ENCODE data around the gene LRRC8C. TPM values are rescaled to one million over a fixed set of nuclear protein-coding genes. Genes with fewer than 3 reads are reported as not detected.

Gene LRRC8C
- total RNA-seq, 3 donors from 2014 or later: 59.0 to 78.1 (median 74.3) TPM

- peaks cover 55% of the 10 kb centered on the region for H3K36me3 Mint-ChIP-seq (ENCODE audit: insufficient read depth)
- peaks cover 4% of the 10 kb centered on the region for H3K9me3 Mint-ChIP-seq
- H3K4me3 Mint-ChIP-seq: peak overlapping the region; percentile 41
Measured at GRCh38 chr1:89666640-89667039, 33.7 kb downstream of the LRRC8C start.

DNA sequence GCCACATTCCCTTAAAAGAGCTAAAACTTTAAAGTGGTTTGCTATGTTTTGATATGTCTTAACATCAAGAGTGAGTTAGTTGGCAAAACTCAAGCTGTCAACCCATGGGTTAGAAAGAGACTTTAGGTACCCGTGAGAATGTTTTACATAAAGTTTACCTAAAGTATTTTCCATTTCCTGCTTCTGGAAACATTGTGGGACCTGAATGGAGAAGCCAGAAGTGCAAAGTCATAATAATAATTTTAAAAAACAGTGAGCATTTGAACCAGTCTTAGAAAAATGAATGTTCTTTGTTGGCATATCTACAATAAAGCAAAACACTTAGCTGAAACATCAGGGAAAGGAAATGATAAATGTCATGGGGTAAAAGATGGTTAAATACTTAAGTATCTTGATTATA is 34.8 kb downstream of the LRRC8C start:
- Mint-ChIP-seq H3K4me1 (ENCODE audit: low read depth) (peaks cover 86% of the 10 kb centered on the region), H3K4me3 (peak overlapping the region; percentile 0), H3K36me3 (ENCODE audit: insufficient read depth) (peaks cover 50% of the 10 kb centered on the region), H3K9me3 (peaks cover 4% of the 10 kb centered on the region), H3K27me3 (ENCODE audit: low read depth) (no peaks in the 10 kb centered on the region)
- ATAC-seq (no peak), DNase-seq (no peak)

More at GRCh38 chr1:89666640-89667039, 33.7 kb downstream of the LRRC8C start:
- no peak for DNase-seq
- H3K27me3 Mint-ChIP-seq (ENCODE audit: low read depth): no peaks in the 10 kb centered on the region
- H3K4me1 Mint-ChIP-seq (ENCODE audit: low read depth): peaks cover 85% of the 10 kb centered on the region
- peak in 1 of 2 donors; percentile 41 for ATAC-seq

DNA sequence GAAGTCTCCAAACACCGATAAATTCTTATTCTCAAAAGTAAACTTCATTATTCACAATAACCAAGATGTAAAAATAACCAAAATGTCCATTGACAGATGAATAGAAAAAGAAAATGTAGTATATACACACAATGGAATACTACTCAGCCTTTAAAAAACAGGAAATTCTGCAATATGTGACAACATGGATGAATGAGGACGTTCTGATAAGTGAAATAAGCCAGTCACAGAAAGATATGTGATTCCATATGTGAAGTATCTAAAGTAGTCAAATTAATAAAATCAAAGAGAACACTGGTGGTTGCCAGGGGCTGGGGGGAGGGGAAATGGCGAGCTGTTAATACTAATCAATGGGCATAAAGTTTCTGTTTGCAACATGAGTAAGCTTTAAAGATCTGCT is 36.0 kb downstream of the LRRC8C start:
- Mint-ChIP-seq H3K36me3 (ENCODE audit: insufficient read depth) (peaks cover 54% of the 10 kb centered on the region), H3K4me3 (no peak overlapping the region), H3K4me1 (ENCODE audit: low read depth) (peaks cover 92% of the 10 kb centered on the region), H3K27me3 (ENCODE audit: low read depth) (no peaks in the 10 kb centered on the region), H3K9me3 (peaks cover 4% of the 10 kb centered on the region)
- DNase-seq (no peak), ATAC-seq (no peak)

- no peak overlapping the region for H3K4me3 Mint-ChIP-seq
- DNase-seq (no peak), ATAC-seq (no peak)
- peaks cover 92% of the 10 kb centered on the region for H3K4me1 Mint-ChIP-seq (ENCODE audit: low read depth)
- peaks cover 52% of the 10 kb centered on the region for H3K36me3 Mint-ChIP-seq (ENCODE audit: insufficient read depth)
- no peaks in the 10 kb centered on the region for H3K27me3 Mint-ChIP-seq (ENCODE audit: low read depth)
- no peaks in the 10 kb centered on the region for H3K9me3 Mint-ChIP-seq
Measured at GRCh38 chr1:89669441-89669840, 36.5 kb downstream of the LRRC8C start.

DNA sequence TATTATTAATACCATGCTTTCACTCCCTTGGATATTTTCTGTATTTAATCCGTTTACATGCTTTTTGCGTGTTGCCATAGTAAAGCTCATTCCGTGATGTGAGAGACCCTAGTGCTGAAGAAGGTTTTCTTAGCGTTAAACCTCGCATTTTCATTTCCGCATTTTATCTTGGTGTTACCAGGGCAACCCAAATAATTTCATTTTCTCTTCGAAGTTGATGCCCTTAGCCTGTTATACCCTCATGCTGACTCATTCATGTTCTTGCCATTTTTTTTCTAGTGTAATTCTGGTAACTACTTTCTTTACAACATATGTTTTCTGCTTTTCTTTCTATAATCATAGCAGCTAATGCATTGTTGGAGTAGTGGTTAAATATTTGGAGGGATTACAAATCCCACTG is 37.2 kb downstream of the LRRC8C start:
- Mint-ChIP-seq H3K27me3 (ENCODE audit: low read depth) (no peaks in the 10 kb centered on the region), H3K4me1 (ENCODE audit: low read depth) (peaks cover 92% of the 10 kb centered on the region), H3K4me3 (peak overlapping the region; percentile 32), H3K9me3 (no peaks in the 10 kb centered on the region), H3K36me3 (ENCODE audit: insufficient read depth) (peaks cover 51% of the 10 kb centered on the region)
- DNase-seq (no peak), ATAC-seq (peak; percentile 70)

GRCh38 chr1:89670711-89671110 is 37.8 kb downstream of the LRRC8C start:
- Mint-ChIP-seq H3K36me3 (ENCODE audit: insufficient read depth) (peaks cover 54% of the 10 kb centered on the region), H3K4me3 (no peak overlapping the region), H3K9me3 (no peaks in the 10 kb centered on the region), H3K27me3 (ENCODE audit: low read depth) (no peaks in the 10 kb centered on the region), H3K4me1 (ENCODE audit: low read depth) (peaks cover 95% of the 10 kb centered on the region)
- ATAC-seq (no peak), DNase-seq (no peak)

- peak; percentile 66 to 73 for ATAC-seq
- Mint-ChIP-seq H3K36me3 (ENCODE audit: insufficient read depth) (peaks cover 45% of the 10 kb centered on the region), H3K27me3 (ENCODE audit: low read depth) (no peaks in the 10 kb centered on the region), H3K9me3 (no peaks in the 10 kb centered on the region), H3K4me3 (no peak overlapping the region), H3K4me1 (ENCODE audit: low read depth) (peaks cover 93% of the 10 kb centered on the region)
- no peak for DNase-seq
Measured at GRCh38 chr1:89671775-89672488, 39.0 kb downstream of the LRRC8C start.

DNA sequence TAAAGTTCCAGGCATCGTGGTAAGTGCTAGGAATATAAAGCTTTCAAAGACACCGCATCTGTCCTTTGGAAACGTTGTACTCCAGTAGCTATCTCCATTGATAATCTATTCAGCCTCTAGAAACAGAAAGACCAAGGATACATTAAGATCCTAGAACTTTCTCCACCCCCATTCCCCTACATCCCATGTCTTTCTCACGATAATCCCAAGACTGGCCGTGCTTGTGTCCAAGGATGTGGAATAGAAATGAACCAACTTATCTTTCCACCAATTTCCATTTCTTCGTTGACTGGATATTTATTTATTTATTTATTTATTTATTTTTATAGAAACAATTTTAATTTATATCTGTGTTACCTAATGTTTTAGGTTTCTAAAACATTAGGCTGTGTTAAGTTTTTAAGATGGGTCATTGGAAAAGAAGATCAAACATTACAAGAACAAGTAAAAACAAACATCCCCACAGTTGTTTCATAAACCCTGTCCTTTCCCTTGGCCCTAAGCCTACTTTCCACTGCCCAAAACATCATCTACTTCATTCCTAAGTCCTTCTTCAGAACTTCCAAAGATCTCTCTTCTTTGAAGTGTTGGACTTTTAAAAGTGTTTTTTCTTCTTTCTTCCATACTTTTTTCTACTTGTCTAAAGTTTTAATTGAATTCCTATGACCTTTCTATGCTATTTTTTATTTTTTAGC is 39.7 kb downstream of the LRRC8C start:
- peaks cover 40% of the 10 kb centered on the region for H3K36me3 Mint-ChIP-seq (ENCODE audit: insufficient read depth)
- H3K27me3 Mint-ChIP-seq (ENCODE audit: low read depth): no peaks in the 10 kb centered on the region

GRCh38 chr1:89673251-89673650 is 40.3 kb downstream of the LRRC8C start:
- DNase-seq (no peak), ATAC-seq (no peak)
- no peaks in the 10 kb centered on the region for H3K27me3 Mint-ChIP-seq (ENCODE audit: low read depth)
- peaks cover 90% of the 10 kb centered on the region for H3K4me1 Mint-ChIP-seq (ENCODE audit: low read depth)
- H3K4me3 Mint-ChIP-seq: peak overlapping the region; percentile 45
- no peaks in the 10 kb centered on the region for H3K9me3 Mint-ChIP-seq
- peaks cover 38% of the 10 kb centered on the region for H3K36me3 Mint-ChIP-seq (ENCODE audit: insufficient read depth)

More for the DNA sequence above, 39.7 kb downstream of the LRRC8C start:
- no peak for ATAC-seq
- no peaks in the 10 kb centered on the region for H3K9me3 Mint-ChIP-seq
- peak overlapping the region; percentile 45 for H3K4me3 Mint-ChIP-seq
- peaks cover 92% of the 10 kb centered on the region for H3K4me1 Mint-ChIP-seq (ENCODE audit: low read depth)
- DNase-seq: no peak

DNA sequence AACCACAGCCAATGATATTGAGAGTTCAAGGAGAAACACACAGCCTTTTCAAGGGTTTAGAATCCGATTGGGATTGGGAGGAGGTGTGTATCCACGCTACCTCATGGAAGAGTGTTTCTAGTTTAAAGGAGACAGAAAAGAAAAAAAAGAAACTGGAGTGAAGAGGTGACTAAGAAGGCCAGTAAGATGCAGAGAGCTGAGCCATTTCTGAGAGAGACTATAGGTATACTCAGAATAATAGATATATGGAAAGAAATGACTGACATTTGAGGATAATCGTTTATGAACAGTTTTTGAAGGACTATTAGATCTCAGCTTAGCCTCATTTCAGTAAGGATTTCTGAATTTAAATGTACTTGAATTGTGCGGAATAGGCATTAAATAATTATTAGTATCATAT is 42.8 kb downstream of the LRRC8C start:
- Mint-ChIP-seq H3K4me3 (no peak overlapping the region), H3K27me3 (ENCODE audit: low read depth) (no peaks in the 10 kb centered on the region), H3K4me1 (ENCODE audit: low read depth) (peaks cover 82% of the 10 kb centered on the region), H3K36me3 (ENCODE audit: insufficient read depth) (peaks cover 43% of the 10 kb centered on the region), H3K9me3 (no peaks in the 10 kb centered on the region)
- DNase-seq: no peak
- peak; percentile 42 to 57 for ATAC-seq

GRCh38 chr1:89681045-89681729 is 48.3 kb downstream of the LRRC8C start:
- ATAC-seq: no peak
- Mint-ChIP-seq H3K9me3 (peaks cover 8% of the 10 kb centered on the region), H3K4me3 (no peak overlapping the region), H3K27me3 (ENCODE audit: low read depth) (no peaks in the 10 kb centered on the region), H3K4me1 (ENCODE audit: low read depth) (peaks cover 55% of the 10 kb centered on the region), H3K36me3 (ENCODE audit: insufficient read depth) (peaks cover 39% of the 10 kb centered on the region)
- no peak for DNase-seq

DNA sequence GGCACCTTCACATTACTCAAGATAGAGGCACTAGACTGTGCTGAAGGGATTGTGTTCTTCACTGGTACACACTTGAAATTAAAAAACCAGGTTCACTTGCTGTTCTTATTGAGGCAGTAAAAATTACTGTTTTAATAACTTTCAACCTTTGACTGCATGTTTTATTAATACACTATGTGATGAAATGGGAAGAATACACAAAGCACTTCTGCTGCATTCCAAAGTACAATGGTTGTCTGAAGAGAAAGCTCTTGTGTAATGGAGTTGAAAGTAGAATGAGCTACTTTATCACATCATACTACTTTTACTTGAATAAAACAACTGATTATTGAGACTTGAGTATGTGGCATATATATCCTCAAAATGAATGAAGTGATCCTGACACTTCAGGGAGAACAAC is 49.7 kb downstream of the LRRC8C start:
- Mint-ChIP-seq H3K36me3 (ENCODE audit: insufficient read depth) (peaks cover 51% of the 10 kb centered on the region), H3K27me3 (ENCODE audit: low read depth) (no peaks in the 10 kb centered on the region)
- no peak for ATAC-seq

GRCh38 chr1:89685461-89685860 is 52.5 kb downstream of the LRRC8C start:
- no peak overlapping the region for H3K4me3 Mint-ChIP-seq
- DNase-seq (no peak), ATAC-seq (no peak)
- H3K27me3 Mint-ChIP-seq (ENCODE audit: low read depth): no peaks in the 10 kb centered on the region
- H3K9me3 Mint-ChIP-seq: peaks cover 13% of the 10 kb centered on the region
- peaks cover 66% of the 10 kb centered on the region for H3K36me3 Mint-ChIP-seq (ENCODE audit: insufficient read depth)
- H3K4me1 Mint-ChIP-seq (ENCODE audit: low read depth): peaks cover 63% of the 10 kb centered on the region

More for the DNA sequence above, 49.7 kb downstream of the LRRC8C start:
- Mint-ChIP-seq H3K9me3 (peaks cover 13% of the 10 kb centered on the region), H3K4me3 (no peak overlapping the region), H3K4me1 (ENCODE audit: low read depth) (peaks cover 56% of the 10 kb centered on the region)
- DNase-seq: no peak

DNA sequence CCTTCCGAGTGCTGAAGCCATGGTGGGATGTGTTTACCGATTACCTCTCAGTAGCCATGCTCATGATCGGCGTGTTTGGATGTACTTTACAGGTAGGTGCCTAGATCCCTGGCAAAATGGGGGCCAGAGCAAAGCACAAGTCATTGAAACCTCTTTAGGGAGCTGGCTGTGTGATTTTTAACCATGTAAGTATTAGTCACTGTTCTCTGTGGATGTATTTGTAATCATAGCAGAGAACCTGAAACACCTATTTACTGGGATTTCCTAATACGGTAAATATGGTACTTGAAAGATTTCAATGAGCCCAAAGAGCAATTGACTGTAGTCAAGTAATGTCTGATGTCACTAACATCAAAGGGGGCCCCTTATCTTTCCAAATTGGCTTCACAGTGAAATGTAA is 53.6 kb downstream of the LRRC8C start:
- ATAC-seq (peak; percentile 46 to 52), DNase-seq (no peak)
- Mint-ChIP-seq H3K4me1 (ENCODE audit: low read depth) (peaks cover 67% of the 10 kb centered on the region), H3K36me3 (ENCODE audit: insufficient read depth) (peaks cover 70% of the 10 kb centered on the region), H3K27me3 (ENCODE audit: low read depth) (no peaks in the 10 kb centered on the region), H3K9me3 (peaks cover 8% of the 10 kb centered on the region), H3K4me3 (no peak overlapping the region)
